GM18861 (cell line): Measurements from ENCODE around the gene SYAP1.
"Not testable (repeated sequence)": the region's sequence is repeated elsewhere in the genome, so short reads cannot be mapped to it uniquely, and the experiment has no call there.

Experiments used
- ATAC-seq: cut with Tn5 transposase; IDR thresholded peaks from one replicate; pipeline ENCODE4 v1.9.1; 2021; ENCODE audit not compliant: unreplicated experiment

Gene SYAP1

DNA sequence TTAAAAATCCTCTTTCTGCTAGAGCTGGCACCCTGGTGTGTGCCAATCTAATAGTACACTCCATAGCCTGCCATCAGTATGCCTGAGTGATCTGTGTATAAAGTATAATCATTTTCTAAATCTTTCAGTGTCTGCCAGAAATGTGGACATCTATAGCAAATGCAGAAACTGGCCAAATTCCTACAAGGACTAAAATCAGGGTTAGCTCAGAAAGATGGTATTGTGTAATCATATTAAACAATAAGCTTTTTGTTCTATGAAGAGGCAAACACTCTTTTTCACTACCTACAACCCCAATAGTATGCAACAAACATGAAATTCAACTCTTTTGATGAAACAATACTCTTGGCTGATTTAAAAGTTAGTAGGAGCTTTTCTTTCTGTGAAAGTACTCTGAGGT lies 59.1 kb downstream of the SYAP1 start:
- no peak for ATAC-seq

- ATAC-seq = no peak
Measured at GRCh38 chrX:16778993-16779392, 59.6 kb downstream of the SYAP1 start.

GRCh38 chrX:16779815-16780214 lies 60.4 kb downstream of the SYAP1 start:
- not testable (repeated sequence) for ATAC-seq

DNA sequence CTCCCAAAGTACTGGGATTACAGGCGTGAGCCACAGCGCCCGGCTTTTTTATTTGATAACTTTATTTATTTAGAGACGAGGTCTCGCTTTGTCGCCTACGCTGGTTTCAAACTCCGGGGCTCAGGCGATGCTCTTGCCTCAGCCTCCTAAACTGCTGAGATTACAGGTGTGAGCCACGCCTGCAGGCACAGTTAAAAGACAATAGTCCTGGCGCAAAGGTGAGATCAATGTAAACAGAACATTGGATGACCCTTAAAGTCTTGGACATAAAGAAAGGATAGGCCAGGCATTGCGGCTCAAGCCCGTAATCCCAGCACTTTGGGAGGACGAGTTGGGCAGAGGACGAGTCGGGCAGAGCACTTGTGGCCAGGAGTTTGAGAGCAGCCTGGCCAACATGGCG lies 64.0 kb downstream of the SYAP1 start:
- no peak for ATAC-seq

- not testable (repeated sequence) for ATAC-seq
Measured at GRCh38 chrX:16784440-16784839, 65.0 kb downstream of the SYAP1 start.

DNA sequence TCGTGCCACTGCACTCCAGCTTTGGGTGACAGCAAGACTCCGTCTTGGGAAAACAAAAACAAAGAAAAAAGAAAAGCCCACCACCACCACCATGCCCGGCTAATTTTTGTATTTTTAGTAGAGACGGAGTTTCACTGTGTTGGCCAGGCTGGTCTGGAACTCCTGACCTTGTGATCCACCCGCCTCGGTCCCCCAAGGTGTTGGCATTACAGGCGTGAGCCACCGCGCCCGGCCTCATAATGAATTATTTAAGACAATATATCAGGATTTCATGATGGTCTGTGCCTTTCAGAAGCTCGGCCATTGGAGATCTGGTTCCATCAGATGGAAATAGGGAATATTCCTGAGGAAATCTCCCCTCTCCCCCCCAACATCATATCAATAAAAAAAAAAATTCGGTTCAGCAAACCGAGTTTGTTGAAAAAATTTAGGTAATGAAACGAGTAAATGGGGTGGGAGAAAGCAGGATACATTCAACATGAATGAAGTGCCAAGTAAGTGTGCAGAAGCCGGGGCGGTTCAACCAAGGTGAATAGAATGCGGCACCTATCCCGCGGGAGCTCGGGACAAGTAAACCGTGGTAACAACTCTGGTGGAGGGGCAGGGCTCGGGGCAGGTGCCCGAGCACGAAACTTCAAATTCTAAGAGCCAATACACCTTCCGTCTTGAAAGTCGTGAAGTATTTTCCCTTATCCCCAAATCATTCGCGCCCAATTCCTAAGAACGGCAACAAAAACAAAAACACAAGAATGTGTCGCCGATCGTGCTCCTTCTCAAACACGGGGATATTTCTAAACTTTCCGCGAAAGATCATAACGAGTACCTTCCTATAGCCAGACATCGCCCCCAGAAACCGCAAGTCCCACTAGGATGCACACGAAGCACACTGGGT lies 66.1 kb downstream of the SYAP1 start:
- ATAC-seq = no peak

- peak; percentile 98 for ATAC-seq
Measured at GRCh38 chrX:16786139-16786790, 66.9 kb downstream of the SYAP1 start, which contains the start of gene TXLNG. TXLNG (plus strand) TSS chrX:16786466; CDS start chrX:16786488, 22 bp downstream.

DNA sequence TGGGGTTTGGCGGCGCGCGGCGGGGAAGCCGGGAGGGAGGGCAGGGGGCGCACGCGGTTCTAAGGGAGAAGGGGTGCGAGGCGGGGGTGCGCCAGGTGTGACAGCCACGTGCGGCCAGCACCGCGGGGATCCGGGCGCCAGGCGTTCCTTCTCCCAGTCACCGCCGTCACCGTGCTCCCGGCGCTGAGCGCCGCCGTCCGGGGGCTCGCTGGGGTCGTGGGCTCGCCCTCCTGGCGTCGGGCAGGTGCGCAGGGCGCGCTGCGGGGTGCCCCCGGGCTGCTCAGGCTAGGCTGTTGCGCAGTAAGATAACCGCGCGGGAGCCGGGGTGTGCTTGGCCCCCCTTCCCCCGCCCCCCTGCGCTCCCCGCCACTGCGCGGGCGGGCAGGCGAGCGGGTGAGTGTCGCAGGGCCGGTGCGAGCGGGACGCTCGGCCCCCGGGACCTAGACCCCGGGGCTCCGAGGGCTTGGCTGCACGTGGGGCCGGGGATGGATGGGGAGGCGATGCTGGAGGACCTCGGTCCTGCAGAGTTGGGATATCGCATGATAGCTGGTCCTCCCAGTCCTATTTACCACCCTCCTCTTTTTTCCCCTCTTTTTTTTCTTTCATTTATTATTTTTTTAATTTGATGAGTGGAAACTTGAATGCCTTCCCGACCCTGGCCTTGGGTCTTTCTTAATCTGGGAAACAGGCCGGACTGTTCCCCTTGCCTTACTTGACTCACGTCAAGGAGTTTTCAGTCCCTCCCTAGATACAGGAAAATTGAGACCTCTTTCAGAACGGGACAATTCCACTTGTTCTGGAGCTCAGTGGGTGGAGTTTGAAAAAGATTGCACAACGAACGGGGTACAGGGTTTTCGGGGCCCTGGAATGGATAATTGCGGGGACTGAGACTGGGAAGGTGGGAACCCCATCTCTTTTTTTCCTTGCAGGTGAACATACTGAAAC lies 67.7 kb downstream of the SYAP1 start:
- ATAC-seq = no peak

DNA sequence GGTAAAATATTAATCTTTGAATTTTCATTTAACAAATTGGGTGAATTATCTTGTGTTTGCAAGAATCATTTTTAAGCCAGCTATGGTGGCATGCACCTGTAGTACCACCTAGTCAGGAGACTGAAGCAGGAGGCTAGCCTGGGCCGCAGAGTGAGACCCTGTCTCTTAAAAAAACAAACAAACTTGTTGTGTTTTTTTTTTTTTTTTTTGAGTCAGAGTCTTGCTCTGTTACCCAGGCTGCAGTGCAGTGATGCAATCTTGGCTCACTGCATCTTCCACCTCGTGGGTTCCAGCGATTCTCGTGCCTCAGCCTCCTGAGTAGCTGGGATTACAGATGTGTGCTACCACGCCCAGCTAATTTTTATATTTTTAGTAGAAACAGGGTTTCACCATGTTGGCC lies 69.1 kb downstream of the SYAP1 start:
- no peak for ATAC-seq

DNA sequence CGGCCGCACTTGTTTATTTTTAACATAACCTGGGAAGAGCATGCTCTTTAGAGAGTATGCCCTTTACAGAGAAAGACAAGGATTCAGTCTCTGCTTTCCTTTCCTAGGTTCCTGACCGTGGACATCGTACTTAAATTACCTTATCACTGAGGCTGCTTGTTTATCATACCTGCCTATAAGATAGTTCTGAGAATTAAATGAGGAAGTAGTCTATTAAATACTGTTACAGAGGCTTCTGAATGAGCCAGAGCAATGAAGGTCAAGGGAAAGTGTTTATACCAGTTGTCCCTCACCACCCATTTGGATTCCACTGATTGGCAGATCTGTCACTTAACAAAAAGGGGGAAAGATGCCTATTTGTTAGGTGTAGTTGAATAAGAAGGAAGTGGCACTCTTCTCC lies 76.9 kb downstream of the SYAP1 start:
- no peak for ATAC-seq

- no peak for ATAC-seq
Measured at GRCh38 chrX:16797358-16797757, 77.9 kb downstream of the SYAP1 start.

DNA sequence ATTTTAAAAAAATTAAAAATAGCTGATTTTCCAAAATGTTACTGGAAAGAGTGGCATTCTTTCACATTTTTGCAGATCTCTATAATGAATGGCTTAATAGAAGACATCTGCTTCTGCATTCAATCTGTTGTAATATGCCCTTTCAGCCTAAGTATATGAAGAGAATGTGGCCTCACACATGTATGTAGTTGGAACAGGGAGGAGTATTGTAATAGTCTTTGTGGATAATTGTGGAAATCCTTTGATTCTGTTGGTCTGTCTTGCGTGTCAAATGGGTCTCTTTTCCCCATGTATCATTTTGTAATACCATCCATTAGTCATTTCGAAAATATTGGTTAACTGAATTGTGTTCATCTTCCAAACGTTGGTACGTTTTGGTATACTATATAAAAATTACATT lies 78.4 kb downstream of the SYAP1 start:
- ATAC-seq = no peak

- ATAC-seq = peak; percentile 71
Measured at GRCh38 chrX:16804923-16805464, 85.6 kb downstream of the SYAP1 start.

- ATAC-seq = no peak
Measured at GRCh38 chrX:16807548-16807947, 88.1 kb downstream of the SYAP1 start.

DNA sequence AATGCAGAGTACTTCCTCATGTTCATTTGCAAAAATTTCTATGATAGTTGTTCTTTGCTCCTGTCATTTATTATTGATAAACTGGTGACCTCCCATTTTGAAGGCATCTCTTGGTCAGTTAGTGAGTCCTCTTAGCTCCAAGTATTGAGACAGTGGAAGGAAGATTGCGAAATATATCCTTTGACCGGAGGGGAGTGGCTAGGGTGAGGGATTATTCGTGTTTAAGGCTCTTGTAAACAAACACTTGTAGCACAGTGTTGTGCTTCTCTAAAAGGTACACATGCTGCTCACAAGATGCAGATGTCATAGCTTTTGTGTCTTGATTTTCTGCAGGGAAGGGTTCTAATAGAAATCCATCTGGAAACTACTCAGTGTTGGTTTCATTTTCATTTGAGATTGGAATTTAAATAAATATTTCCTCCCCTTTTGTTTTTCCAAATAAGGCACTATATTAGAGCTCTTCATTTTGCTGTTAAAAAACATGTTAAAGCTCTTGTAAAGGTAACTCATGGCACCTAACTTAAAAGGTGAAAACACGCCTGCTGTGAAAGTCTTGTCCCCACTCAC lies 88.6 kb downstream of the SYAP1 start:
- no peak for ATAC-seq

DNA sequence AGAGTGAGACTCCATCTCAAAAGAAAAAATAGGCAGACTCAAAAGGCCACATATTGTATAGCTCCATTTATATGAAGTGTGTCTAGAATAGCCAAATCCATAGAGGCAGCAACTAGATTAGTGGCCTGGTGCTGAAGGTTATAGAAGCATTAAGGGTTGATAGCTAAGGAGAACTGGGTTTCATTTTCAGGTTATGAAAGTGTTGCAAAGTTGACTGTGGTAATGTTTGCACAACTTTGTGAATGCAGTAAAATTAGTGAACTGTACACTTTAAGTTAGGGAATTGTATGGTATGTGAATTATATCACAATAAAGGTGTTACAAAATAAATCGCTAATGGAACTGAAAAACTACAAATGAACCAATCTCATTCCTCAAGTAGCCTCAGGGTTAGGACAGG lies 95.2 kb downstream of the SYAP1 start:
- no peak for ATAC-seq
